ENCODE results near the gene ARHGEF33. TPM values are rescaled to one million over a fixed set of nuclear protein-coding genes. Genes with fewer than 3 reads are reported as not detected.

Gene ARHGEF33
- total RNA-seq, 1 donor = 0.72 TPM

- no peaks in the 10 kb centered on the region for H4K20me1 ChIP-seq (ENCODE audit: insufficient read depth, low read length)
Measured at GRCh38 chr2:39022642-39023235, 133.1 kb downstream of the ARHGEF33 start.

GRCh38 chr2:39023649-39024048 is 134.0 kb downstream of the ARHGEF33 start:
- H3K4me1 ChIP-seq (ENCODE audit: insufficient read depth, low read length) = no peaks in the 10 kb centered on the region
- no peaks in the 10 kb centered on the region for H4K20me1 ChIP-seq (ENCODE audit: insufficient read depth, low read length)
- H3K27me3 ChIP-seq (ENCODE audit: insufficient read depth, low read length) = no peaks in the 10 kb centered on the region
- no peak for TF ChIP-seq CTCF (IDR thresholded peaks at IDR 0.05; ENCODE audit: extremely low read depth, low read depth, low read length)
- no peak overlapping the region for H3K4me2 ChIP-seq (ENCODE audit: insufficient read depth, low read length)
- no peaks in the 10 kb centered on the region for H3K79me2 ChIP-seq (ENCODE audit: insufficient read depth, low read length)
- no peak for DNase-seq (ENCODE audit: insufficient read length, low spot score, missing footprints)
- H3K36me3 ChIP-seq (ENCODE audit: insufficient read depth, low read length) = no peaks in the 10 kb centered on the region
- no peak overlapping the region for H3K4me3 ChIP-seq (ENCODE audit: insufficient read depth, low read length)
- no peaks in the 10 kb centered on the region for H3K9me3 ChIP-seq (ENCODE audit: low read depth, low read length)
- H3K27ac ChIP-seq (ENCODE audit: low read depth, low read length) = no peak overlapping the region
- H2AFZ ChIP-seq (ENCODE audit: low read length) = no peak overlapping the region

More at GRCh38 chr2:39022642-39023235, 133.1 kb downstream of the ARHGEF33 start:
- TF ChIP-seq CTCF (IDR thresholded peaks at IDR 0.05; ENCODE audit: extremely low read depth, low read depth, low read length) = no peak
- Histone ChIP-seq H3K4me3 (ENCODE audit: insufficient read depth, low read length) (no peak overlapping the region), H3K27ac (ENCODE audit: low read depth, low read length) (no peak overlapping the region), H2AFZ (ENCODE audit: low read length) (no peak overlapping the region), H3K4me1 (ENCODE audit: insufficient read depth, low read length) (no peaks in the 10 kb centered on the region), H3K27me3 (ENCODE audit: insufficient read depth, low read length) (no peaks in the 10 kb centered on the region), H3K4me2 (ENCODE audit: insufficient read depth, low read length) (no peak overlapping the region), H3K9me3 (ENCODE audit: low read depth, low read length) (no peaks in the 10 kb centered on the region), H3K36me3 (ENCODE audit: insufficient read depth, low read length) (no peaks in the 10 kb centered on the region), H3K79me2 (ENCODE audit: insufficient read depth, low read length) (no peaks in the 10 kb centered on the region)
- no peak for DNase-seq (ENCODE audit: insufficient read length, low spot score, missing footprints)

- Histone ChIP-seq H3K36me3 (ENCODE audit: insufficient read depth, low read length) (no peaks in the 10 kb centered on the region), H3K4me2 (ENCODE audit: insufficient read depth, low read length) (no peak overlapping the region), H3K4me1 (ENCODE audit: insufficient read depth, low read length) (no peaks in the 10 kb centered on the region), H3K27ac (ENCODE audit: low read depth, low read length) (no peak overlapping the region), H3K79me2 (ENCODE audit: insufficient read depth, low read length) (no peaks in the 10 kb centered on the region), H3K9me3 (ENCODE audit: low read depth, low read length) (no peaks in the 10 kb centered on the region), H4K20me1 (ENCODE audit: insufficient read depth, low read length) (no peaks in the 10 kb centered on the region), H3K4me3 (ENCODE audit: insufficient read depth, low read length) (no peak overlapping the region), H2AFZ (ENCODE audit: low read length) (no peak overlapping the region), H3K27me3 (ENCODE audit: insufficient read depth, low read length) (no peaks in the 10 kb centered on the region)
- DNase-seq (ENCODE audit: insufficient read length, low spot score, missing footprints) = no peak
- TF ChIP-seq CTCF (IDR thresholded peaks at IDR 0.05; ENCODE audit: extremely low read depth, low read depth, low read length) = no peak
Measured at GRCh38 chr2:39024833-39025232, 135.2 kb downstream of the ARHGEF33 start.

Small RNAs within 50 kb of the gene (small RNA-seq; reads per million reads assigned to genes)
- gene RN7SL96P = not detected
- not detected for gene RNU6-851P

Other genes with a start within 250 kb of the ARHGEF33 start
- gene GALM, start 223.8 kb upstream of the ARHGEF33 start, total RNA-seq = 50.7 and 54.2 TPM in 2 replicates
- gene SRSF7, start 138.5 kb upstream of the ARHGEF33 start, total RNA-seq = 46.3 and 48.1 TPM in 2 replicates
- gene GEMIN6, start 111.7 kb upstream of the ARHGEF33 start, total RNA-seq = 4.3 and 5.3 TPM in 2 replicates
- 19.5 and 28.0 TPM in 2 replicates for gene DHX57, start 13.9 kb upstream of the ARHGEF33 start, total RNA-seq
- gene MORN2, start 13.9 kb upstream of the ARHGEF33 start, total RNA-seq = 16.6 and 16.8 TPM in 2 replicates
- 21.8 and 28.6 TPM in 2 replicates for gene SOS1, start 231.2 kb downstream of the ARHGEF33 start, total RNA-seq

All from osteoblast (primary cell).